Activated CD4-positive, CD25-positive, alpha-beta regulatory T cell treated with anti-CD3 and anti-CD28 coated beads, Interleukin-2, amount 50 U/mL, for 24 hours (primary cell): ENCODE measurements around the gene SLC19A1.
A peak's percentile ranks its signal among the peaks of the same experiment; 100 is the strongest.
"Not testable (repeated sequence)": the region's sequence is repeated elsewhere in the genome, so short reads cannot be mapped to it uniquely, and the experiment has no call there.

ENCODE experiments used
- ATAC-seq, 2 donors: fragments of 150-1000 bp; cut with Tn5 transposase; one replicate each; pipeline ENCODE4 v1.10.0; 2021; ENCODE audit warnings: mild to moderate bottlenecking in 1 of 2, moderate library complexity in 1 of 2

The SLC19A1 gene

GRCh38 chr21:45532826-45533360, 9.3 kb downstream of the SLC19A1 start:
- ATAC-seq, result no peak

DNA sequence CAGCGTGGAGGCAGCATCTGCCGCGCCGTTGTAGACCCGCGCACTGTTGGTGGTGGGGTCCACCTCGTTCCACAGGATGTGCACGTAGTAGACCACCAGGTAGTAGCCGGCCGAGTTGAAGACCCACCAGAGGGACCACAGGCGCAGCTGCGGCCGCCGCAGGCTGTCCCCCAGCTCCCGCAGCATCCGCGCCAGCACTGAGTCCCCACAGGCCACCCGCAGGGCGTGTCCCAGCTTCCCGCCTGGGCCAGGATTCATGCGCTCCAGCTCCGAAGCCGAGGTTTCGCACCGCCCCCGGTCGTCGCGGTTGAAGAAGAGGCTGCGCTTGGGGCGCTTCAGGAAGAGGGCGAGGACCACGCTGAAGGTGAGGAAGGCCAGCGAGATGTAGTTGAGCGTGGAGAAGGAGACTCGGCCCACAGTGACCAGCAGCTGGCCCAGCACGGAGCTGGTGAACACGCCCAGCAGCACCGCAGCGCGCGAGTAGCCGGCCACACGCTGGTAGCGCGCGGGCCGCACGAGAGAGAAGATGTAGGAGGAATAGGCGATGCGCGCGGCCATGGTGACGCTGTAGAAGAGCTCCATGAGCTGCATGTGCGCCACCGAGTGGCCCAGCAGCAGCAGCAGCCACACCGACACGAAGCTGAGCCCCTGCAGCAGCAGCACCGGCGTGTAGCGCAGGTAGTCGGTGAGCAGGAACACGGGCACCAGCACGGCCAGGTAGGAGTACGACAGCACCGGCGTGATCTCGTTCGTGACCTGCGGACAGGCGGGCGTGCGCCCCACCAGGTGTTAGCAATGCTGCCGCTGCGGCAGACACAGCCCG, 10.6 kb downstream of the SLC19A1 start:
- no peak for ATAC-seq

DNA sequence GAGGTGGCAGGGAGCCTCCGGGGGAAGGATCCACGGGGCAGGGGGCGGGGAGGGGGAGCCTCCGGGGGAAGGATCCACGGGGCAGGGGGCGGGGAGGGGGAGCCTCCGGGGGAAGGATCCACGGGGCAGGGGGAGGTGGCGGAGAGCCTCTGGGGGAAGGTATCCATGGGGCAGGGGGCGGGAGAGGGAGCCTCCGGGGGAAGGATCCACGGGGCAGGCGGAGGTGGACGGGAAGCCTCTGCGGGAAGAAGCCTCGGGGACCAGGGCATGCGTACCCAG, 11.2 kb downstream of the SLC19A1 start:
- ATAC-seq, result not testable (repeated sequence)

DNA sequence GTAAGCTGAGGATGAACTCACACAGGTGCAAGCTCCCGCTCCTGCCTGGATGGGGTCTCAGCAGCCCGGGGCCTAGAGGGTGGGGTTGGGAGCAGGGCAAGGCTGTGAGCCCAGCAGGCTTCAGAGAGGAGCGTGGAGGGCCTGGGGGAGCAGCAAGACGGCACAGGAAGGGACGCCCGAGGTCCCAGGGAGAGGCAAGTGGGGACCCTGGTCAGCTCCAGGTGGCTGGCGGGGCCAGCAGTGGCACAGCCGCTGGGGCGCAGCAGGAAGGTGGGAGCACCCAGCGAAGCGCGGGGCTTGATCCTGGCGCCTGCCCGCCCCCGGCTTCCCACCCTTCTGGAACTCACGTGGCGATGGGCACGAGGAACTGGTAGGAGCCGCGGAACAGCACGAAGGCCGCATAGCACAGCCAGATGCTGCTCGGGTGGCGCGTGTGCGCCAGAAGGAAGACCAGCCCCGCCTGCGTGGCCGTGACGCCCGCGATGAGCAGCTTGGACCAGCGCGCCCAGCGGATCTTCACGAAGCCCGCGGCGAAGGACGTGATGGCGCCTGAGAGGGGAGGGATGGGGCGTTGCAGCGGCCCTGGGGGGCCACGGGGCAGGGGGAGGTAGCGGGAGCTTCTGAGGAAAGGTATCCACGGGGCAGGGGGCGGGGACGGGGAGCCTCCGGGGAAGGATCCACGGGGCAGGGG, 11.7 kb downstream of the SLC19A1 start:
- ATAC-seq, result no peak

DNA sequence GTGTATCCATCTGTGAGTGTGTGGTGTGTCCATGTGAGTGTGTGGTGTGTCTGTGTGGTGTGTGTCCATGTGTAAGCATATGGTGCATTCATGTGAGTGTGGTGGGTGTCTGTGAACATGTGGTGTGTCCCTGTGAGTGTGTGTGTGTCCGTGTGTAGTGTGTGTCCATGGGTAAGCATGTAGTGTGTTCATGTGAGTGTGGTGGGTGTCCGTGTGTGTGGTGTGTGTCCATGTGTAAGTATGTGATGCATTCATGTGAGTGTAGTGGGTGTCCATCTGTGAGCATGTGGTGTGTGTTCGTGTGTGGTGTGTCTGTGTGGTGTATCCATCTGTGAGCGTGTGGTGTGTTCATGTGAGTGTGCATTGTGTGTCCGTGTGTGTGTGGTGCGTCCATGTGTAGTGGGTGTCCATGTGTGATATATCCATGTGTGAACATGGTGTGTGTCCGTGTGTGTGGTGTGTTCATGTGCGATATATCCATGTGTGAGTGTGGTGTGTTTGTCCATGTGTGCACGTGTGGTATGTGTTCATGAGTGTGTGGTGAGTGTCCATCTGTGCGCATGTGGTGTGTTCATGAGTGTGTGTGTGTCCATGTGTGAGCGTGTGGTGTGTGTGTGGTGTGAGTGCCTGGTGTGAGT, 12.3 kb downstream of the SLC19A1 start:
- ATAC-seq, result no peak

- no peak for ATAC-seq
These were observed 13.1 kb downstream of the SLC19A1 start for GRCh38 chr21:45528981-45529784.

DNA sequence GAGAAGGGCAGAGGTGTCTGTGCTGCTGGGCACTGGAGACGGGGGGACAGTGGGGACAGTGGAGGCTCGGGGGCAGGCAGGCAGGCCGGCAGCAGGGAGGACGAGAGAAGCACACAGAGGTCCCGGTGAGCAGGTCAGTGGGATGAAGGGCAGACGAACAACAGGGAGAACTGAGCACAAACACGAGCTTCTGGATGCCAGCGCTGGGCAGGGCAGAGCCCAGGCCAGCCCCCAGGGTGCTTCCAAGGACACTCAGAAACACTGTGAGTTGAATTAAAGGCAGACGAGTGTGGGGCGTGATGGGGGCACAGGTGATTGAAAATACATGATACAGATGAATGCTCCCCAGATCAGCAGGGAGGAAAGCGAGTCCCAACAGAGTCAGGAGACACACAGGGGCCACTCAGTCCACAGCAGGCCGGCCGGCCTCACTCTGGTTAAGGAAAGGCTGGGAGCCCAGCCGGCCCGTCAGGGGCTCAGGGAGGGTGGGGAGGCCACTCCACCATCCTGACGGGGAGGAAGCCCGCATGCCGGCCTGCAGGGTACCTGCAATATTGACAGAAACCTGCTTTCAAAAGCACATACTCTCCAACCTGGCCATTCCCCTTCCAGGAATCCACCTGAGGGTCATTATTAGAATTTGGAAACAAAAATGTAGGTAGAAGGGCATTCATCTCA, 14.1 kb downstream of the SLC19A1 start:
- no peak for ATAC-seq

DNA sequence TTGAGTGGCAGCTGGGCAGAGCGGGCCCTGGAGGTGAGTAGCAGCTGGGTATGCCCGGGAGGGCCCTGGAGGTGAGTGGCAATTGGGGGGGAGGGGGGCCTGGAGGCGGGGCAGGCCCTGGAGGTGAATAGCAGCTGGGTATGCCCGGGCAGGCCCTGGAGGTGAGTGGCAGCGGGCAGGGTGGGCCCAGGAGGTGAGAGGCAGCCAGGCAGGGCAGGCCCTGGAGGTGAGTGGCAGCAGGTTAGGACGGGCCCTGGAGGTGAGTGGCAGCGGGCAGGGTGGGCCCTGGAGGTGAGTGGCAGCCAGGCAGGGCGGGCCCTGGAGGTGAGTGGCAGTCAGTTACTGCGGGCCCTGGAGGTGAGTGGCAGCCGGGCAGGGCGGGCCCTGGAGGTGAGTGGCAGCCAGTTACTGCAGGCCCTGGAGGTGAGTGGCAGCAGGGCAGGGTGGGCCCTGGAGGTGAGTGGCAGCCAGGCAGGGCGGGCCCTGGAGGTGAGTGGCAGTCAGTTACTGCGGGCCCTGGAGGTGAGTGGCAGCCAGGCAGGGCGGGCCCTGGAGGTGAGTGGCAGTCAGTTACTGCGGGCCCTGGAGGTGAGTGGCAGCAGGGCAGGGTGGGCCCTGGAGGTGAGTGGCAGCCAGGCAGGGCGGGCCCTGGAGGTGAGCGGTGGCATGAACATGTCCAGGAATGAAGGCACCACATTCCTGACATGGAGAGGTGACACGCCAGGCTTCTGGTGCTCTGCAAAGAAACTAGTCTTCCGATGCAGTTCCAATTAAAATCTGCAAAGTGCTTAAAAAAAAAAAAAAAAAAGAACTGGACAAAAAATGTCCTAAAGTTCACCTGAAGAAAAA, 14.9 kb downstream of the SLC19A1 start:
- ATAC-seq, result not testable (repeated sequence)

DNA sequence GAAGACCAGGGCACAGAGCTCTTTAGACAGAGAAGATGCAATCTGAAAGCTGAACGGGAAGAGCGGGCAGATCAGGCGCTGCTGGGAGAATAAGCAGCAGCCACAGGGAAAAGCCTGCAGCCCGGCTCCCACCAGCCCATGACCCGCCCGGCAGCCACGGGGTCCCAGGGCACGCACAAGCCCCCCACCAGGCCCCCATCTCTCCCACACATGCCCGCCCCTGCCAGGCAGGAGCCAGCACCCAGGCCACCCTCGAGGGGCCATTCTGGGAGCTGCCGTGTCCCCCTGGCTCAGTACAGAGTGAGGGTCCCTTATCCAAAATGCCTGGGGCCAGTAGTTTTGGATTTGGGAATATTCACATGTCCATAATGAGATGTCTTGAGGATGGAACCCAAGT, 16.3 kb downstream of the SLC19A1 start:
- ATAC-seq, result no peak

- ATAC-seq, result no peak
These were observed 16.9 kb downstream of the SLC19A1 start for GRCh38 chr21:45525153-45525909.

DNA sequence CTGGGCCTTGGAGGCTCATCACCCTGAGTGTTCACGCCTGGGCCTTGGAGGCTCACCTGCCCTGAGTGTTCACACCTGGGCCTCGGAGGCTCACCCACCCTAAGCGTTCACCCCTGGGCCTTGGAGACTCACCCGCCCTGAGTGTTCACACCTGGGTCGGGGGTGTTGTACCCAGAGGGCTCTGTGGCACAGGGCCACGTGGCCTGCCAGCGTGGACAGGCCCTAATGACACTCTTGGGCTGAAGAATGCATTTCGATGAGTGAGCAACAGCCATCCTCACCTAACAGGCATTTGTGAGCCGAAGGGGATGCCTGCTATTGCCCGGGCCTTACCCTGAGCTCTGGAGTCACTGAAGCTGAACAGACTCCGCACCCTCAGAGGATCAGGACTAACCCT, 17.5 kb downstream of the SLC19A1 start:
- ATAC-seq, result no peak

GRCh38 chr21:45523411-45524101, 18.7 kb downstream of the SLC19A1 start:
- no peak for ATAC-seq

- ATAC-seq, result no peak
These were observed 19.3 kb downstream of the SLC19A1 start for GRCh38 chr21:45522986-45523385.

GRCh38 chr21:45522381-45522780, 19.9 kb downstream of the SLC19A1 start:
- ATAC-seq, result no peak

DNA sequence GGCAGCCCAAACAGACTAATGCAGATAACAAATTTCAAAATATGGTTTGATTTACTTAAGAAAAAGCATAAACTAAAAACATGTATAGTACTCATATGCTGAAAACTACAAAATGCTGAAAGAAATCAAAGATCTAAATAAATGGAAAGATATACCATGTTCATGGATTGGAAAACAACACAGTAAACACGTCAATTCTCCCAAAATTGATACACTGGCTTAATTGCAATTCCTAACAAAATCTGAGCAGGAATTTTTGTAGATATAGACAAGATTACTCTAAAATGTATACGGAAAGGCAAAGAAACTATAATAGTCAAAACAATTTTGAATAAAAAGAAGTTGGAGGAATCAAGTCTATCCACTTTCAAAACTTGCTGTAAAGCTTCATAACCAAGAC, 21.0 kb downstream of the SLC19A1 start:
- ATAC-seq, result no peak

DNA sequence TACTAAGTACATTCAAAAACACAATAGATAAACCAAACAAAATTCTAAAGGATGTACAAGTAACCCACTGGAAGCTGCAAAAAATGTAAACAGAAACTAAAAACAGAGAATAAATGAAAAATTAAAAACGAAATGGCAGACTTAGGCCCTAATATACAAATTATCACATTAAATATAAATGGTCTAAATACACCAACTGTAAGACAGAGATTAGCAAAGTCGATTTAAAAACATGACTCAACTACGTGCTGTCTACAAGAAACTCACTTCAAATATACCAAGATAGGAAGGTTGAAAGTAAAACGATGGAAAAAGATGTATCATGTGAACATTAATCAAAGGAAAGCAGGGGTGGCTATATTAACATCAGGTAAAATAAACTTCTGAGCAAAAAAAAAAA, 23.1 kb downstream of the SLC19A1 start:
- ATAC-seq, result no peak

GRCh38 chr21:45518742-45519141, 23.5 kb downstream of the SLC19A1 start:
- no peak for ATAC-seq

- ATAC-seq, result peak in 1 of 2 donors; percentile 47
These were observed 24.8 kb downstream of the SLC19A1 start for GRCh38 chr21:45517249-45518065.

DNA sequence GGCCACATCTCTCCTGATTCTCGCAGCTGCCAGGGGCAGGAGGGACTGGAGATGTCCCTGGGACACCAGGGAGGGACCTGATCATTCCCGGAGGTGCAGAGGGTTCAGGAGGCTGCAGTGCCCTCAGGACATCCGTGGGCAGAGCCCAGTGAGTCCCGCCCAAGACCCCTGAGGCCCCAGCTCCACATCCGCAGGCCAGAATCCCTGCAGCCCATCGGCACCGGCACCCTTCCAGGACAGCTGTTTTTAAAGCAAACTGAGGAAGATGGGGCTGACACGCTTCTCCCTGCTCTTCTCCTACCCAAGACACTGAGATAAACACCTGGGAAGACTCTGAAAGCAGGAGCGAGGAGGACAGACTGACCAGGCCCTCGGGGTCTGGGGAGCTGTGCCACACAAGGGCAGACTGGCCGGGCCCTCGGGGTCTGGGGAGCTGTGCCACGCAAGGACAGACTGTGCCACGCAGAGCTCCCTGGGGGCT, 25.5 kb downstream of the SLC19A1 start:
- ATAC-seq, result no peak
